MM.1S (cell line): ENCODE measurements around the gene TMEM60.

Experiments used
- DNase-seq: peaks from one replicate; pipeline ENCODE4 v3.0.0-alpha.2; 2015
- H2AFZ ChIP-seq: fragments of 300-600 bp; sonication (generic); 2 replicates; pipeline ENCODE4 v1.6.0; 2016; ENCODE audit warnings: antibody characterized with exemption, low read length
- H3F3A ChIP-seq: fragments of 300-600 bp; sonication (generic); 2 replicates; pipeline ENCODE4 v1.6.1; 2016; ENCODE audit warnings: mild to moderate bottlenecking, antibody characterized with exemption, low read length, moderate library complexity, mixed read lengths; ENCODE audit not compliant: insufficient read depth
- H3K27ac ChIP-seq: fragments of 300-600 bp; sonication (generic); 2 replicates; pipeline ENCODE4 v1.5.1; 2016; ENCODE audit warnings: mild to moderate bottlenecking, low read length
- H3K27me3 ChIP-seq: fragments of 300-600 bp; sonication (generic); replicated peaks from 2 replicates; pipeline ENCODE4 v1.6.0; 2016; ENCODE audit warnings: low read length; ENCODE audit not compliant: insufficient read depth
- H3K36me3 ChIP-seq: fragments of 300-600 bp; sonication (generic); replicated peaks from 2 replicates; pipeline ENCODE4 v1.6.1; 2016; ENCODE audit warnings: mild to moderate bottlenecking, low read length, mixed read lengths; ENCODE audit not compliant: insufficient read depth
- H3K4me1 ChIP-seq: fragments of 300-600 bp; sonication (generic); 2 replicates; pipeline ENCODE4 v1.6.1; 2016; ENCODE audit warnings: low read length, mixed read lengths
- H3K4me2 ChIP-seq: fragments of 300-600 bp; sonication (generic); 2 replicates; pipeline ENCODE4 v1.6.0; 2016; ENCODE audit warnings: low read depth, low read length
- H3K4me3 ChIP-seq: fragments of 300-600 bp; sonication (generic); 2 replicates; pipeline ENCODE4 v1.5.1; 2016; ENCODE audit warnings: low read length, mixed read lengths
- H3K79me2 ChIP-seq: fragments of 300-600 bp; sonication (generic); 2 replicates; pipeline ENCODE4 v1.6.1; 2016; ENCODE audit warnings: mixed run types, low read length, mixed read lengths
- H3K9ac ChIP-seq: fragments of 300-600 bp; sonication (generic); 2 replicates; pipeline ENCODE4 v1.6.1; 2016; ENCODE audit warnings: low read length, mixed read lengths
- H3K9me2 ChIP-seq: fragments of 300-600 bp; sonication (generic); replicated peaks from 2 replicates; pipeline ENCODE4 v1.6.1; 2016; ENCODE audit warnings: mild to moderate bottlenecking, low read length, mixed read lengths; ENCODE audit not compliant: insufficient read depth
- H3K9me3 ChIP-seq: fragments of 300-600 bp; sonication (generic); replicated peaks from 2 replicates; pipeline ENCODE4 v1.6.1; 2016; ENCODE audit warnings: mild to moderate bottlenecking, low read length, mixed read lengths; ENCODE audit not compliant: insufficient read depth
- H4K20me1 ChIP-seq: fragments of 300-600 bp; sonication (generic); 2 replicates; pipeline ENCODE4 v1.6.1; 2016; ENCODE audit warnings: mild to moderate bottlenecking, low read length, moderate library complexity, mixed read lengths; ENCODE audit not compliant: insufficient read depth
- EZH2 ChIP-seq: fragments of 300-600 bp; sonication (generic); optimal IDR thresholded peaks from 2 replicates; pipeline ENCODE3; 2017; ENCODE audit warnings: low read depth, mild to moderate bottlenecking, antibody characterized with exemption, low read length, mixed read lengths
- EZH2phosphoT487 ChIP-seq: fragments of 300-600 bp; sonication (generic); IDR thresholded peaks from 2 replicates; pipeline ENCODE4 v1.6.1; 2018; ENCODE audit warnings: antibody characterized with exemption, low read length
- TF ChIP-seq, protein P1 (sequence below): fragments of 300-600 bp; sonication (generic); IDR thresholded peaks from 2 replicates; pipeline ENCODE4 v1.5.1; 2016; ENCODE audit warnings: antibody characterized with exemption, low read length, mixed read lengths

Gene TMEM60

DNA sequence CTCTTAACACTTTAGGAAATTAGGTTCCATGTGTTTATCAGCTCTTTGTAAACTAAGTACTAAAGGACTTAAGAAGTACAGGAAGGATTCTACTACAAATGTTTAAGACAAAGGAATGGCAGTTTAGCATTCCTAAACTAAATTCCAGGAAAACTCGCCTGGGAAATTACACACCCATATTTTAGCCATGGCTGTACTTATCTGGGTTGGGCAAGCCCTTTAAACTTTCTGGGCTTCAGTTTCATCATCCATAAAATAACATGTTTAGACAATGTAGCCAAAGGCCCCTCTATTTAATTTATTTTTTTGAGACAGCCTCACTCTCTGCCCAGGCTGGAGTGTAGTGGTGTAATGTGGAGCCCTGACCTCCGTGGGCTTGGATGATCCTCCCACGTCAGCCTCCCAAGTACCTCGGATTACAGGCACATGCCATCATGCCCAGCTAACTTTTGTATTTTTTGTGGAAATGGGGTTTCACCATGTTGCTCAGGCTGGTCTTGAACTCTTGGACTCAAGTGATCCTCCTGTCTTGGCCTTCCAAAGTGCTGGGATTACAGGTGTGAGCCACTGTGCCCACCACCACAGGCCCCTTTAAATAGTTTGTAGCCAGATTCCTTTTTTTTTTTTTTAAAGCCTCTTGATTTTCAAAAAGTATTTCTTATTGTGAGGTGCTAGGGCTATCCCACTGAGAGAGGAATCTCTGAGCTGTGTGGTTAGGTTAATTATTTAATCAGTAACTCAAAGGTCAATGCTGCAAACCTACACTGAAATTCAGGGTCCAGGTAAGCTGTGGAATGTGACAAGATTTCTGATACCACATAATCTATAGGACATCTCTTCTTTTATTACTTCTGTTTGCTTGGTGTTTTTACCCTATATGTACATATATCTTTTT is 32.1 kb downstream of the TMEM60 start:
- no peaks in the 10 kb centered on the region; the same call in 1 of the 2 replicates for H4K20me1 ChIP-seq
- no peaks in the 10 kb centered on the region for H3K4me1 ChIP-seq
- no peak overlapping the region for H3K27ac ChIP-seq
- no peaks in the 10 kb centered on the region for H3F3A ChIP-seq
- no peaks in the 10 kb centered on the region for H3K9me2 ChIP-seq
- H2AFZ ChIP-seq, result no peak overlapping the region
- no peak overlapping the region for H3K9ac ChIP-seq
- peaks cover 3% of the 10 kb centered on the region; the same call in 1 of the 2 replicates for H3K36me3 ChIP-seq
- peaks cover 41% of the 10 kb centered on the region for H3K79me2 ChIP-seq
- no peak overlapping the region for H3K4me2 ChIP-seq
- no peaks in the 10 kb centered on the region for H3K9me3 ChIP-seq
- no peaks in the 10 kb centered on the region for H3K27me3 ChIP-seq
- no peak for DNase-seq
- no peak overlapping the region for H3K4me3 ChIP-seq
- no peak for TF ChIP-seq EZH2
- TF ChIP-seq, protein P1, sequence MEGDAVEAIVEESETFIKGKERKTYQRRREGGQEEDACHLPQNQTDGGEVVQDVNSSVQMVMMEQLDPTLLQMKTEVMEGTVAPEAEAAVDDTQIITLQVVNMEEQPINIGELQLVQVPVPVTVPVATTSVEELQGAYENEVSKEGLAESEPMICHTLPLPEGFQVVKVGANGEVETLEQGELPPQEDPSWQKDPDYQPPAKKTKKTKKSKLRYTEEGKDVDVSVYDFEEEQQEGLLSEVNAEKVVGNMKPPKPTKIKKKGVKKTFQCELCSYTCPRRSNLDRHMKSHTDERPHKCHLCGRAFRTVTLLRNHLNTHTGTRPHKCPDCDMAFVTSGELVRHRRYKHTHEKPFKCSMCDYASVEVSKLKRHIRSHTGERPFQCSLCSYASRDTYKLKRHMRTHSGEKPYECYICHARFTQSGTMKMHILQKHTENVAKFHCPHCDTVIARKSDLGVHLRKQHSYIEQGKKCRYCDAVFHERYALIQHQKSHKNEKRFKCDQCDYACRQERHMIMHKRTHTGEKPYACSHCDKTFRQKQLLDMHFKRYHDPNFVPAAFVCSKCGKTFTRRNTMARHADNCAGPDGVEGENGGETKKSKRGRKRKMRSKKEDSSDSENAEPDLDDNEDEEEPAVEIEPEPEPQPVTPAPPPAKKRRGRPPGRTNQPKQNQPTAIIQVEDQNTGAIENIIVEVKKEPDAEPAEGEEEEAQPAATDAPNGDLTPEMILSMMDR, result no peak
- TF ChIP-seq EZH2phosphoT487, result no peak

DNA sequence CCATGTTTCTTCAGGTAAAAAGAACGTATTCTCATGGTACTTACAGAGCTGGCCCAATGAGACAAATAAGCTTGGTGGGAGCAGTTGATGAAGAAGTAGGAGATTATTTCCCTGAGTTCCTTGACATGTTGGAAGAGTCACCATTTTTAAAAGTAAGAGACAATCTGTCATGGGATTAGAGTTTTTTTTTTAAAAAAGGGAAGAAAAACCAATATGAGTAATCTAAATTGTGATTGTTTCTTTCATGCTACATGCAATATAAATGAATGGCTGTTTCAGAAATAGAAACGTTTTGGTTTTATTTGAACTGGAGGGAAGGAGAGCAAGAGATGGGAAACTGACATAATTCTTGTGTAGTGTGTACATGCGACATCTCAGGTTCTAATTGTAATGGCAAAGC is 32.8 kb downstream of the TMEM60 start:
- Histone ChIP-seq H3K4me3 (no peak overlapping the region), H3K4me1 (no peaks in the 10 kb centered on the region), H3F3A (no peaks in the 10 kb centered on the region), H3K9me2 (no peaks in the 10 kb centered on the region), H3K79me2 (peaks cover 48% of the 10 kb centered on the region), H2AFZ (no peak overlapping the region), H3K9me3 (no peaks in the 10 kb centered on the region), H3K27ac (no peak overlapping the region), H3K9ac (no peak overlapping the region), H4K20me1 (no peaks in the 10 kb centered on the region; the same call in 1 of the 2 replicates), H3K36me3 (peaks cover 3% of the 10 kb centered on the region; the same call in 1 of the 2 replicates), H3K27me3 (no peaks in the 10 kb centered on the region), H3K4me2 (no peak overlapping the region)
- no peak for TF ChIP-seq EZH2phosphoT487
- no peak for TF ChIP-seq EZH2
- TF ChIP-seq, protein P1, result no peak
- no peak for DNase-seq

DNA sequence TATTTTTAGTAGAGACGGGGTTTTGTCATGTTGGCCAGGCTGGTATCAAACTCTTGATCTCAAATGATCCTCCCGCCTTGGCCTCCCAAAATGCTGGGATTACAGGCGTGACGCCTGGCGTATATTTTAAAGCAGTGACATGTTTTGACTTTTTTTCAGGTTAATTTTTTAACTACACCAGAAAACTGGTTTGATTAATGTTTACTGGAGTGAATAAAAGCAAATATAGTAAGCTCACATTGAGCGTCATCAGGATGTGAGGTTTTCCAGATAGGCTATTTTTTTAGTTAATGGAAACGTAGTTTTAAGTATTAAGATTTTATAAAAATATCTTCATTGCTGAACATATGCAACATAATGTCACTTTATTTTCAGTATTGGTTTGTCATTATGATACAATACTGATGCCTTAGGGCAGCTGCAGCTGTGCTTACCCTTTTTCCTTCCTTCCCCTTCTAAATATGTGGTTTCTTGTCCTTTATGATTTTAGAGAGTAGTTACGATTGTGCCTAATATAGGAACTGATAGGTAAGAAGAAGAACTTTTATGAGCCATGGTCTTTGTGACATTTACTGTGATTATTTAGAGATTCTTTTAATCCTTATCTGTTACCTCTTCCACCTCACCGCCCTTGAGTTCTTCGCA is 37.3 kb downstream of the TMEM60 start:
- Histone ChIP-seq H3K4me1 (peaks cover 7% of the 10 kb centered on the region; the same call in 1 of the 2 replicates), H3K9ac (no peak overlapping the region), H3K27me3 (no peaks in the 10 kb centered on the region), H2AFZ (no peak overlapping the region), H3K79me2 (peaks cover 77% of the 10 kb centered on the region), H3K4me3 (no peak overlapping the region), H3K27ac (no peak overlapping the region), H4K20me1 (peaks cover 11% of the 10 kb centered on the region; the same call in 1 of the 2 replicates), H3F3A (peaks cover 11% of the 10 kb centered on the region; the same call in 1 of the 2 replicates), H3K9me3 (no peaks in the 10 kb centered on the region), H3K4me2 (no peak overlapping the region), H3K36me3 (no peaks in the 10 kb centered on the region), H3K9me2 (no peaks in the 10 kb centered on the region)
- no peak for TF ChIP-seq EZH2
- no peak for TF ChIP-seq EZH2phosphoT487
- TF ChIP-seq, protein P1, result no peak
- DNase-seq, result no peak
